CD4-positive, alpha-beta T cell (primary cell): ENCODE measurements around the gene P4HTM. TPM values are rescaled to one million over a fixed set of nuclear protein-coding genes. Genes with fewer than 3 reads are reported as not detected.

Experiments
- ATAC-seq: fragments of 200-7000 bp; cut with Tn5 transposase; one replicate; pipeline ENCODE4 v1.10.0; 2022; ENCODE audit warnings: mild to moderate bottlenecking; ENCODE audit not compliant: poor library complexity
- CTCF ChIA-PET: fragments of 350-600 bp; sonication (Branson Sonifier 250); formaldehyde crosslinking; loops from one replicate; lab custom pipeline; 2021; ENCODE audit warnings: antibody characterized with exemption, inconsistent platforms; lab: Charles Lee
- POLR2A ChIA-PET: fragments of 350-600 bp; sonication (Branson Sonifier 250); formaldehyde crosslinking; loops from one replicate; lab custom pipeline; 2021; ENCODE audit warnings: antibody characterized with exemption, inconsistent platforms; lab: Charles Lee
- DNase-seq, 14 experiments: peaks; one replicate each; pipeline ENCODE4 v3.0.0-alpha.2; 2013 to 2020; ENCODE audit warnings: mixed read lengths in 2 of 14
- H3K27ac ChIP-seq, 2 donors: one replicate each; pipeline versions ENCODE4 v1.5.1 to v1.7.0; 2013; ENCODE audit warnings: low read length in 2 of 2, low read depth in 1 of 2, mild to moderate bottlenecking in 1 of 2
- H3K27me3 ChIP-seq, 2 experiments: 1 replicate in 1 of 2; 2 replicates in 1 of 2; pipeline versions ENCODE4 v1.6.1 to v1.7.0; 2013; ENCODE audit warnings: low read length in 2 of 2, control low read depth in 1 of 2, mild to moderate bottlenecking in 1 of 2, moderate library complexity in 1 of 2; ENCODE audit not compliant: insufficient read depth in 2 of 2, control insufficient read depth in 1 of 2
- H3K36me3 ChIP-seq: one replicate; pipeline ENCODE4 v1.6.1; 2013; ENCODE audit warnings: low read length, control low read depth; ENCODE audit not compliant: insufficient read depth
- H3K4me1 ChIP-seq: one replicate; pipeline ENCODE4 v1.6.1; 2013; ENCODE audit warnings: low read length, control low read depth; ENCODE audit not compliant: insufficient read depth
- H3K4me3 ChIP-seq: one replicate; pipeline ENCODE4 v1.5.1; 2013; ENCODE audit warnings: mild to moderate bottlenecking, low read length, moderate library complexity
- H3K9me3 ChIP-seq, 2 experiments: 1 replicate in 1 of 2; 2 replicates in 1 of 2; pipeline versions ENCODE4 v1.6.1 to v1.7.0; 2013; ENCODE audit warnings: low read length in 2 of 2, mild to moderate bottlenecking in 2 of 2, control low read depth in 1 of 2, moderate library complexity in 1 of 2; ENCODE audit not compliant: control insufficient read depth in 1 of 2, insufficient read depth in 1 of 2
- H3K27ac Mint-ChIP-seq: one replicate; pipeline ENCODE4 v1.8.0; 2020; ENCODE audit warnings: mixed read lengths
- H3K27me3 Mint-ChIP-seq: one replicate; pipeline ENCODE4 v1.8.0; 2021; ENCODE audit warnings: mixed read lengths
- H3K36me3 Mint-ChIP-seq: one replicate; pipeline ENCODE4 v1.8.0; 2021; ENCODE audit warnings: low read depth, mixed read lengths
- H3K4me1 Mint-ChIP-seq: one replicate; pipeline ENCODE4 v1.8.0; 2021; ENCODE audit warnings: low read depth, mixed read lengths
- H3K4me3 Mint-ChIP-seq: one replicate; pipeline ENCODE4 v1.8.0; 2020; ENCODE audit warnings: mild to moderate bottlenecking, mixed read lengths
- H3K9me3 Mint-ChIP-seq: one replicate; pipeline ENCODE4 v1.8.0; 2020; ENCODE audit warnings: mixed read lengths
- CTCF ChIP-seq: fragments of 200-600 bp; IDR thresholded peaks from one replicate; pipeline ENCODE4 v1.8.0; 2022; ENCODE audit warnings: antibody characterized with exemption, mild to moderate bottlenecking
- intact Hi-C, 2 experiments: fragments of 100-400 bp; cut with DNase I in 1 of 2; cut with micrococcal nuclease in 1 of 2; formaldehyde crosslinking; loops; one replicate each; pipeline versions ENCODE4 v1.15.1 to v1.9.0; 2023 to 2025; cut with DNase I, micrococcal nuclease
- microRNA-seq: library from miRNA; unstranded; fragments of <30 nt; microRNA quantifications from one replicate; pipeline ENCODE4 v1.2.0, GENCODE V29; 2021; ENCODE audit warnings: borderline microRNAs expressed, borderline replicate concordance
- total RNA-seq, 174 experiments: library from RNA in 2 of 174; stranded (reverse) in 2 of 174; gene quantifications; one replicate each; pipeline ENCODE4 v1.2.3 and lab custom pipeline; 2021 to 2026

Gene P4HTM
- total RNA-seq, 2 experiments from 2014 or later: 45.9 to 47.0 TPM

GRCh38 chr3:49053543-49053942 is 63.5 kb downstream of the P4HTM start:
- H3K27ac ChIP-seq: no peak overlapping the region
- H3K9me3 ChIP-seq: no peaks in the 10 kb centered on the region
- Mint-ChIP-seq H3K9me3 (no peaks in the 10 kb centered on the region), H3K27ac (no peak overlapping the region), H3K36me3 (peaks cover 83% of the 10 kb centered on the region), H3K4me1 (peaks cover 23% of the 10 kb centered on the region), H3K4me3 (no peak overlapping the region), H3K27me3 (no peaks in the 10 kb centered on the region)
- H3K27me3 ChIP-seq: no peaks in the 10 kb centered on the region
- no peak for ATAC-seq
- ChIA-PET POLR2A (no interaction called here), CTCF (interaction anchor here (1.4 kb wide), 1 partner anchor 41 kb away, joined by 3 read pairs; no protein-coding TSS in a partner anchor)
- H3K4me1 ChIP-seq: no peaks in the 10 kb centered on the region
- no peak for DNase-seq
- intact Hi-C loops: no loop called here
- no peak for TF ChIP-seq CTCF
- H3K4me3 ChIP-seq: no peak overlapping the region
- peaks cover 69% of the 10 kb centered on the region for H3K36me3 ChIP-seq

- H3K9me3 Mint-ChIP-seq: no peaks in the 10 kb centered on the region
- ChIA-PET POLR2A (no interaction called here), CTCF (interaction anchor here (1.4 kb wide), 1 partner anchor 40 kb away, joined by 3 read pairs; no protein-coding TSS in a partner anchor)
- peaks cover 23% of the 10 kb centered on the region for H3K4me1 Mint-ChIP-seq
- H3K27me3 Mint-ChIP-seq: no peaks in the 10 kb centered on the region
- Histone ChIP-seq H3K27ac (no peak overlapping the region), H3K36me3 (peaks cover 69% of the 10 kb centered on the region), H3K27me3 (no peaks in the 10 kb centered on the region), H3K4me3 (no peak overlapping the region), H3K4me1 (no peaks in the 10 kb centered on the region), H3K9me3 (no peaks in the 10 kb centered on the region)
- ATAC-seq (no peak), DNase-seq (no peak)
- intact Hi-C loops: no loop called here
- peaks cover 79% of the 10 kb centered on the region for H3K36me3 Mint-ChIP-seq
- peak overlapping the region; percentile 44 for H3K27ac Mint-ChIP-seq
- no peak for TF ChIP-seq CTCF
- no peak overlapping the region for H3K4me3 Mint-ChIP-seq
These were observed 64.4 kb downstream of the P4HTM start for GRCh38 chr3:49054344-49054862.

Small RNAs within 50 kb of the gene (microRNA-seq; reads per million reads assigned to microRNA genes)
- gene MIR191 (9,767 reads per million, percentile 96 among the genes with 10 or more reads in this experiment), gene MIR425 (1,566 reads per million, percentile 88 among the genes with 10 or more reads in this experiment)

Other genes with a start within 250 kb of the P4HTM start
- 10 to 100 TPM; 47.4 to 48.3 TPM for gene PRKAR2A, start 142.4 kb upstream of the P4HTM start, total RNA-seq
- under 1 TPM; 0.41 to 0.78 TPM for gene SLC25A20, start 91.4 kb upstream of the P4HTM start, total RNA-seq
- gene ARIH2, start 71.4 kb upstream of the P4HTM start, total RNA-seq: 100 to 1,000 TPM; 182 TPM
- 100 to 1,000 TPM; 132 to 134 TPM for gene WDR6, start 17.1 kb downstream of the P4HTM start, total RNA-seq
- 10 to 100 TPM; 15.1 to 15.6 TPM for gene DALRD3, start 28.3 kb downstream of the P4HTM start, total RNA-seq
- 10 to 100 TPM; 52.7 to 53.2 TPM for gene NDUFAF3, start 31.9 kb downstream of the P4HTM start, total RNA-seq
- 100 to 1,000 TPM; 133 to 135 TPM for gene IMPDH2, start 39.2 kb downstream of the P4HTM start, total RNA-seq
- gene QRICH1, start 103.8 kb downstream of the P4HTM start, total RNA-seq: 100 to 1,000 TPM; 210 to 255 TPM
- 100 to 1,000 TPM; 264 to 287 TPM for gene QARS1, start 114.5 kb downstream of the P4HTM start, total RNA-seq
- gene USP19, start 130.6 kb downstream of the P4HTM start, total RNA-seq: 10 to 100 TPM; 84.9 to 86.2 TPM
- under 1 TPM; 0.36 to 0.60 TPM for gene LAMB2, start 142.8 kb downstream of the P4HTM start, total RNA-seq
- 10 to 100 TPM; 14.7 to 16.0 TPM for gene CCDC71, start 176.1 kb downstream of the P4HTM start, total RNA-seq
- 1 to 10 TPM; 1.2 to 1.6 TPM for gene KLHDC8B, start 181.4 kb downstream of the P4HTM start, total RNA-seq